ENCODE results near the gene PCIF1.
A peak's percentile ranks its signal among the peaks of the same experiment; 100 is the strongest.
"Not testable (repeated sequence)": the region's sequence is repeated elsewhere in the genome, so short reads cannot be mapped to it uniquely, and the experiment has no call there.

PCIF1 gene

GRCh38 chr20:45934586-45935415 lies at the start of gene PCIF1:
Gene PCIF1 (plus strand): TSS chr20:45934683. CDS start chr20:45939000, 4,317 bp downstream.
- DNase-seq (ENCODE audit: low read depth): peak; percentile 99

- no peak for DNase-seq (ENCODE audit: low read depth)
Measured at GRCh38 chr20:45886590-45887345, 47.7 kb upstream of the PCIF1 start.

- DNase-seq (ENCODE audit: low read depth): no peak
Measured at GRCh38 chr20:45887346-45887715, 47.2 kb upstream of the PCIF1 start, which contains the start of gene SPATA25. Gene SPATA25 (minus strand): TSS chr20:45887622. CDS start chr20:45887590, 32 bp downstream.

DNA sequence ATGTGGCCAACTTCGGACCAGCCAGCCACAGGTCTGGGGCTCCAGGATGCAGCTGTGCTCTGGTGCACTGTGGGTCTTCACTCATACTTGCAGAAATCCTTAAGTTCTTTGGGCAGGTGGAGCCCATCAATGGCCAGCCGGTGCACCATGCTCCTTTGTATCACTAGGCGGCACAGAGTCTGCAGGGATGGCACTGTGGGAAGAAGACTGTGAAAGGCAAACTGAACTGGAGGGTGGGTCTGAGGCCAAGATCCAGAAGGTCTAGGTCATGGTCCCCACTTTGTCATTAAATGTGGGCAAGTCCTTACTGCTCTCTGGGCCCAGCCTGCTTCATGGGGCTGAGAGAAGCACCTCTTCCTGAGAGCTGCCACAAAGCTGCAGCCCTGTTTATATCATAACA lies 45.8 kb upstream of the PCIF1 start:
- DNase-seq (ENCODE audit: low read depth): no peak

DNA sequence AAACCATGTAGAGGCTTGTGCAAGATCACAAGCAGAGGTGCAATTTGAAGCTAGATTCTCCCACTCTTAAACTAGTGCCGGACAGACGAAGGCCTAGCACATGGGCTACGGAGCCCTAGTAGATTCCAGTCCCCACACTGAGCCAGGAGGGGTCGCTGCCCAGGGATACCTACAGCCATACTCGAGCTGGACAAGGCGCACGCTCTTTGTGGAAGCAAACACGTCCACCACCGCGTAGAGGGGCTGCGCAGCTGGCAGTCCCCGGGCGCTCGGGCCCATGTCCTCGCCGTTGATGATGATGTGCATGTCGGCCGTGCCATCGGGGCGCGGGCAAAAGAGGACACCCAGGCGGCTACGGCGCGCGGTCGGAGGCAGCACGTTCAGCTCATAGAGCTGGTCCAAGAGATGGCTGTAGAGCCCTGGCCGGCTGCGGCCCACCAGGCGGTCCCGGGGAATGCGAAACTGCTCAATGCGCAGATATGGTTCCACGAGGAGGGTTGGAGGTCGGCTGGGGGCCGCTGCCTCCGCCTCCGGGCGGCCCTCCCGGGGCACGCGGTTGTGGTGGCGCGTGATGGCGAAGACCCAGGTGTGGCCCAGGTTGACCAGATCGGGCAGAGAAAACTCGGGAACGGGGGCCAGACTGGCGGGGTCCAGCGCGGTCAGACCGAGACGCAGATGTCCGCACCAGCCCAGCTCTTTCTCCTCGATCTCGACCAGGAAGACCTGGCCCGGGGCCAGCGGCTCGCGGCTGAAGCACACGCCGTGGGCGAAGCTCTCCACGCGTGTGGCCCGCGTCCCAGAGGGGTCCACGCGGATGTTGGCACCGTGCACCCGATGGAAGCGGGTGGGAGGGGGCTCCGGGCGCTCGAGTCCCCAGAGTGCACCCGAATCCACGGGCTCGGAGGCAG lies 44.2 kb upstream of the PCIF1 start:
- no peak for DNase-seq (ENCODE audit: low read depth)

- peak; percentile 81 for DNase-seq (ENCODE audit: low read depth)
Measured at GRCh38 chr20:45890985-45891983, 43.2 kb upstream of the PCIF1 start, which contains the start of the genes CTSA and NEURL2. Gene CTSA (plus strand): TSS chr20:45891335. CDS start chr20:45891569, 234 bp downstream. Gene NEURL2 (minus strand): TSS chr20:45891208. CDS start chr20:45890991, 217 bp downstream.

DNA sequence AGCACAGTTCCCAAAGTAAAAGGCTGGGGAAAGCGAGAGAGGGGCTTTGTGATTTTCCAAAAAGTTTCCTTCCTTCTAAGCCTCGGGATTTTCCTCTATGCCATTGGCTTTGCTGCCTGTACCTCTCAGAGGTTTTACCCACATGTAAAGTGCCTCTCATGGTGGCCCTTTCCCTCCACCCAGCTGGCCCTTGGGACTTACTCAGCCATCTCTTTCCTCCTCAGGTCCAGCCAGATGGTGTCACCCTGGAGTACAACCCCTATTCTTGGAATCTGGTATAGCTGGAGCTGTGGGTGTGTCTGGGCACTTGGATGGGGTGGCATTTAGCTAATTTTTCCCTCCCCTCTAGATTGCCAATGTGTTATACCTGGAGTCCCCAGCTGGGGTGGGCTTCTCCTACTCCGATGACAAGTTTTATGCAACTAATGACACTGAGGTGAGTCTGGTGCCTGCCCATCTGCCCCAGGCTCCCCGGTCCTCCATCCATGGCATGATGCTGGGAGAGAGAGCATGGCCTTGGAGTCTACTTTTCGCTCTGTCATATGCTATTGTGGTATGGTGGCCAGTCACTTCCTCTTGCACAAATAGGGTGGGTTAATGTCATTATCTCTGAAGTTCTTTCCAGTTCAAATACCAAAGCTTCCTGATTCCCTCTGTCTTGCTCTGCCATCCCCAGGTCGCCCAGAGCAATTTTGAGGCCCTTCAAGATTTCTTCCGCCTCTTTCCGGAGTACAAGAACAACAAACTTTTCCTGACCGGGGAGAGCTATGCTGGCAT lies 42.2 kb upstream of the PCIF1 start:
- no peak for DNase-seq (ENCODE audit: low read depth)

GRCh38 chr20:45892828-45893500 lies 41.5 kb upstream of the PCIF1 start:
- no peak for DNase-seq (ENCODE audit: low read depth)

- no peak for DNase-seq (ENCODE audit: low read depth)
Measured at GRCh38 chr20:45893831-45894230, 40.7 kb upstream of the PCIF1 start.

- DNase-seq (ENCODE audit: low read depth): no peak
Measured at GRCh38 chr20:45894797-45895196, 39.7 kb upstream of the PCIF1 start.

DNA sequence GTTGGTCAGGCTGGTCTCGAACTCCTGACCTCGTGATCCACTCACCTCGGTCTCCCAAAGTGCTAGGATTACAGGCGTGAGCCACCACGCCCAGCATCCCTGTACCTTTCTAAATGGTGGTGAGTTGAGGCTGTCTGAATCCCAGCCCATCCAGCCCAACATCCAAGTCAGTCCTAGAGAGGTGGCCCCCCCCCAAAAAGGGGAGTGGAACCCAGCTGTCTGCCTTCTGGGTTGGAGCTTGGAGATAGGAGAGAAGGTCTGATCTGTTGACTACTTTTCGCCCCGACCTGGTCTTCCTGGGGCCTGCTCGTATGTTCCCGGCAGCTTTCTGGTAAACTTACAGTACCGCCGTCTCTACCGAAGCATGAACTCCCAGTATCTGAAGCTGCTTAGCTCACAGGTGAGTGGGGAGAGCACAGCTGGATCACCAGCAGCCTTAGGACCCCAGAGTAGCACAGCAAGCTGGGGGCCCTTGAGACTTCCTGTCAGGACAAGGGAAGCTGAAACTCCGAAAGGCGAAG lies 37.8 kb upstream of the PCIF1 start:
- no peak for DNase-seq (ENCODE audit: low read depth)

DNA sequence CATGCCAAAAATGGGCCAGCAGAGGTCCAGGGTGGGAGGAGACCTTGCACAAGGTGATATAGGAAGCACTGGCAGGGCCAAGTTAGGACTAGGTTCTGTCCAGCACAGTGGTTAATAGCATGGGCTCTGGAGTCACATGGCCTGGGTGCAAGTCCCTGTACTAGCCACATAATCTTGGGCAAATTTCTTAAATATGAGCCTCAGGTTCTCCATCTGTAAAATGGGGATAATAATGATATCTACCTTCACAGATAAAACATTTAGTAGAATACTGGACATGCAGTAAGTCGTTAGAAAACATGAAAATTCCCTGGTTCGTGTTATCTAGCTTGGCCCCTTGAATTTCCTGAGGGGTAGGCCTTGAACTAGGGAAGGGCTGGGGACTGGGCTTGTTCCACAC lies 37.2 kb upstream of the PCIF1 start:
- DNase-seq (ENCODE audit: low read depth): no peak

- no peak for DNase-seq (ENCODE audit: low read depth)
Measured at GRCh38 chr20:45897692-45898091, 36.8 kb upstream of the PCIF1 start.

DNA sequence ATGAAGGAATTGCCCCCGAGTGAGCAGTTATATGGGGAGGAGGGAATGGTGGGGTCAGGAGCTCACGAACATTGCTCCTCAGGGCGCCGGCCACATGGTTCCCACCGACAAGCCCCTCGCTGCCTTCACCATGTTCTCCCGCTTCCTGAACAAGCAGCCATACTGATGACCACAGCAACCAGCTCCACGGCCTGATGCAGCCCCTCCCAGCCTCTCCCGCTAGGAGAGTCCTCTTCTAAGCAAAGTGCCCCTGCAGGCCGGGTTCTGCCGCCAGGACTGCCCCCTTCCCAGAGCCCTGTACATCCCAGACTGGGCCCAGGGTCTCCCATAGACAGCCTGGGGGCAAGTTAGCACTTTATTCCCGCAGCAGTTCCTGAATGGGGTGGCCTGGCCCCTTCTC lies 36.2 kb upstream of the PCIF1 start:
- no peak for DNase-seq (ENCODE audit: low read depth)

- DNase-seq (ENCODE audit: low read depth): no peak
Measured at GRCh38 chr20:45899046-45899835, 35.2 kb upstream of the PCIF1 start.

GRCh38 chr20:45901332-45901731 lies 33.2 kb upstream of the PCIF1 start:
- DNase-seq (ENCODE audit: low read depth): not testable (repeated sequence)

DNA sequence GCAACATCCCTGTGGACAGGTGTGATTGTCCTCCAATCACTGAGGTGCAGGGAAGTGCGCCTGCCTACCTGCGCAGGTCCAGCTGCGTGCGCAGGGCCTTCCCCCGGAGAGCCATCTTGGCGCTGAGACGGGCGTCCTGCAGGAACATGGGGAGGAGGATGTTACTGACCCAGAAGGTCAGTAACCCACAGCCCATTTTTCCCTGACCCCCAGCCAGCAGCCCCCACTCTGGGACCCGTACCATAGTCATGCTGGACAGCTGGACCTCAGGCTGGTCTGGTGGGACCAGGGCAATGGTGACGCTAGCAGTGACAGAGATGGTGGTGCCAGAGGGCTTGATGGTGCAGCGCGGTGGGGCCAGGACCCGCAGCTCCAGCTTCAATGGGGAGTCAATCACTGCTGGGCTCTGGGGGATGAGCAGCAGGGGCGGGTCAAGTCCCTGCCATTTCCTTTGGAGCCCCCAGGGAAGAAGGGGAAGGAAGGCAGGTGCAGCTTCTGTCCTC lies 32.2 kb upstream of the PCIF1 start:
- DNase-seq (ENCODE audit: low read depth): no peak
